Activated CD4-positive, alpha-beta memory T cell treated with anti-CD3 and anti-CD28 coated beads for 36 hours (primary cell): ENCODE results near the gene RFTN1. TPM values are rescaled to one million over a fixed set of nuclear protein-coding genes. Genes with fewer than 3 reads are reported as not detected.

ENCODE experiments used
- CTCF ChIA-PET: fragments of 350-600 bp; sonication (Branson Sonifier 250); formaldehyde crosslinking; loops from one replicate; lab custom pipeline; 2021; ENCODE audit warnings: antibody characterized with exemption, inconsistent platforms; lab: Charles Lee
- POLR2A ChIA-PET: fragments of 350-600 bp; sonication (Branson Sonifier 250); formaldehyde crosslinking; loops from one replicate; lab custom pipeline; 2021; ENCODE audit warnings: antibody characterized with exemption; lab: Charles Lee
- DNase-seq: peaks from one replicate; pipeline ENCODE4 v3.0.0-alpha.2; 2020
- H3K27ac Mint-ChIP-seq: one replicate; pipeline ENCODE4 v1.8.0; 2021; ENCODE audit warnings: mixed read lengths
- H3K27me3 Mint-ChIP-seq: one replicate; pipeline ENCODE4 v1.8.0; 2021; ENCODE audit warnings: mixed read lengths
- H3K36me3 Mint-ChIP-seq: one replicate; pipeline ENCODE4 v1.8.0; 2021; ENCODE audit warnings: mixed read lengths
- H3K4me1 Mint-ChIP-seq: one replicate; pipeline ENCODE4 v1.8.0; 2021; ENCODE audit warnings: low read depth, mixed read lengths
- H3K4me3 Mint-ChIP-seq: one replicate; pipeline ENCODE4 v1.8.0; 2021; ENCODE audit warnings: mild to moderate bottlenecking, mixed read lengths
- H3K9me3 Mint-ChIP-seq: one replicate; pipeline ENCODE4 v1.8.0; 2021; ENCODE audit warnings: mixed read lengths
- intact Hi-C: fragments of 100-400 bp; cut with micrococcal nuclease; formaldehyde crosslinking; loops from one replicate; pipeline ENCODE4 v1.15.1; 2023
- total RNA-seq, 2 experiments: library from RNA; stranded (reverse); gene quantifications; one replicate each; pipeline ENCODE4 v1.2.3, GENCODE V29; 2021

RFTN1 gene
- total RNA-seq, 2 experiments from 2014 or later = 104 to 106 TPM

- Mint-ChIP-seq H3K9me3 (no peaks in the 10 kb centered on the region), H3K36me3 (peaks cover 17% of the 10 kb centered on the region), H3K27me3 (no peaks in the 10 kb centered on the region), H3K27ac (no peak overlapping the region), H3K4me1 (peaks cover 18% of the 10 kb centered on the region), H3K4me3 (no peak overlapping the region)
- no peak for DNase-seq
- POLR2A ChIA-PET = no interaction called here
- intact Hi-C loops = no loop called here
- CTCF ChIA-PET = no interaction called here
These were observed 157.7 kb downstream of the RFTN1 start for GRCh38 chr3:16355828-16356227.

DNA sequence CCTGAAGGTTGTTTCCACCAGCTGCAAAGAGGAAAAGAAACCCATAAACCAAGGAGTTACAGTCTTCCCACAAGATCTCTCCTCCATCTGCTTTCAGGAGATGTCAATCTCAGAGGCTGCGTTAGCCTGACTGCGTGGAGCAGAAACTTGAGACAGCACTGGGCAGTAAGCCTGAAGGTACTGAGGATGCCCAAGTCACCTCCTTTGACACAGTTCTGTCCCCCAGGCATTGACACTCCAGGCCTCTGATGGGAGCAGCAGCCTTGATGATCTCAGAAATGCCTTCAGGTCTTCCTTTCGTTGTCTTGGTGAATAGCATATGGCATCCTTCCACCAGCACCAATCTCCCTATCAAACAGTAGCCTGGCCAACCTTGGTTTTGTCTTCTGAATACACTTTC, 159.2 kb downstream of the RFTN1 start:
- CTCF ChIA-PET = no interaction called here
- peaks cover 24% of the 10 kb centered on the region for H3K36me3 Mint-ChIP-seq
- POLR2A ChIA-PET = no interaction called here

DNA sequence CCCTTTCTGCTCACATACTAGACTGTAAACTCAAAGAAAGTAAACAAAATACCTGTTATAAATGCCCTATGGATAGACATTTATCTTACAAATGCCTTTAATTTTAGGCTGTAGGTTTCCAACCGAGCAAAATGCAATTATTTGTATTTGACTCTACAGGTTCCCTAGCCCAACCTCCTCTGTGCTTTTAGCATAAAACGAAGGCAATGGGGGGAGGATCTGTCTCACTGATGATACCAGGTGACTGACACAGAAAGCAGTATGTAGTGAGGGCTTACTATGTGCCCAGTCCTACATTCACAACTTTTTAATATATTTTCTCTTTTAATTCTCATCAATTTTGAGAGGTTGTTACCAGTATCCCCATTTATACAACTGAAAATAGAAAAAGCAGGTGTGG, 161.1 kb downstream of the RFTN1 start:
- intact Hi-C loops = no loop called here
- Mint-ChIP-seq H3K27ac (no peak overlapping the region), H3K4me1 (peaks cover 16% of the 10 kb centered on the region), H3K4me3 (no peak overlapping the region), H3K27me3 (no peaks in the 10 kb centered on the region), H3K9me3 (no peaks in the 10 kb centered on the region), H3K36me3 (peaks cover 32% of the 10 kb centered on the region)
- no peak for DNase-seq
- ChIA-PET CTCF (interaction anchor here (1.0 to 1.3 kb wide), 2 partner anchors 33 to 62 kb away, joined by 3 to 5 read pairs; no protein-coding TSS in a partner anchor), POLR2A (no interaction called here)

More for the DNA sequence above, 159.2 kb downstream of the RFTN1 start:
- Mint-ChIP-seq H3K4me1 (peaks cover 24% of the 10 kb centered on the region), H3K27me3 (no peaks in the 10 kb centered on the region), H3K4me3 (no peak overlapping the region), H3K9me3 (no peaks in the 10 kb centered on the region), H3K27ac (peak overlapping the region; percentile 14)
- intact Hi-C loops = no loop called here
- no peak for DNase-seq

DNA sequence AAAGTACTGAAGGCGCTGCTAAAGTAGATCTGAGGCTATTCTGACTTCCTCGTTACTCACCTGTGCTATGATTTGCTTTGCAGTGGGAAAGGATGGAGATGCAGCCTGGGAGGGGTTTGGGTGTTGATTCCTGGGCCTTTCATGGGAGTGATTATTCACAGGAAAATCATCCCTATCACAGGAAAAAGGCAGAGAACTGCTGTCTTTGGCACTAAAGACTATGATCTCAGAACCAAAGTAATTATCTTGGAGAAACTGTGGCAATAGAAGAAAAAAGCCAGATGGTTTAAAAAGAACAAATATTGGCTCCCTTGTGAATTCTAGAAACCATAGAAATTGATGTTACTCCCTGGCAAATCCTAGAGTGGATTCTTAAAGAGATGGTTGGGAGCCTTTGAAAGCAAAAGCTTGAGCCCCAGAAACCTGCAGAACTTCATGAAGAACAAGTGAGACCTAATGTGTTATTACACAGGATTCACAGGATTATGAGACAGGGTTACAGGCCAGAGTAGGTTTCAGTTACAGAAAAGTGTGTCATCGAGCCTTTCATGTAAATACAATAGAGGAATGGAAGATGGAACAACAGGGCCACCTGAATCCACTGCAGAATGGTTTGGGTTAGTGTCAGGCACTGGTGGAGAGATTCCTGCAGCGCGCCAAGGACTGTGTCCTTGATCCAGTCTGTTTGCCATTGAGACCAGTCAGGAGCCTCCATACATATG, 162.7 kb downstream of the RFTN1 start:
- Mint-ChIP-seq H3K27me3 (no peaks in the 10 kb centered on the region), H3K9me3 (no peaks in the 10 kb centered on the region), H3K36me3 (peaks cover 39% of the 10 kb centered on the region), H3K4me1 (peaks cover 13% of the 10 kb centered on the region), H3K4me3 (no peak overlapping the region), H3K27ac (peak overlapping the region; percentile 40)
- intact Hi-C loops = no loop called here
- no peak for DNase-seq
- ChIA-PET POLR2A (no interaction called here), CTCF (no interaction called here)

DNA sequence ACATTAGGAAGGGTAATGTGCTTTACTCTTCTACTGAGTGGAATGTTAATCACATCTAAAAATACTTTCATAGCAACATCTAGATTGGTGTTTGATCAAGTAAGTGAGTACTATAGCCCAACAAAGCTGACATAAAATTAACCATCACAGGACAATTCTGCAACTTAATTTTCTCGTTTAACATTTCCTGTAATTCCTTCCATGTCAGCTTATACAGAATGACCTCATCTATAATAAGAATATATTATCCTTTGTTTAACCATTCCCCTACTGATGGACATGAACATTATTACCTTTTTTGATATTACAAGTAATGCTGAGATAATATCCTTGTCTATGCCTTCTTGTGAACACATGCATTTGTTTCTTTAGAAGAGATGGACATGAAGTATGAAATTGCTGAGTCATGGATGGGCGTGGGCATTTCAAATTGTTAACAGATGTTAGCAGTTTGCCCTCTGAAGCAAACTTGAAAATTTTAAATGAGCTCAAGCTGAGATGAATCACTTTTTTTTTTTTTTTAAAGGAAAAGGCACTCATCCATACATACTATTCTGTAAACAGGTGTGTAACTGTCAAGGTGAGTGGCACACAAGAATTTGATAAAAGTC, 163.4 kb downstream of the RFTN1 start:
- H3K27me3 Mint-ChIP-seq = no peaks in the 10 kb centered on the region
- POLR2A ChIA-PET = no interaction called here
- CTCF ChIA-PET = no interaction called here
- peak overlapping the region; percentile 13 for H3K27ac Mint-ChIP-seq
- peaks cover 13% of the 10 kb centered on the region for H3K4me1 Mint-ChIP-seq
- H3K9me3 Mint-ChIP-seq = no peaks in the 10 kb centered on the region
- no peak overlapping the region for H3K4me3 Mint-ChIP-seq
- peaks cover 42% of the 10 kb centered on the region for H3K36me3 Mint-ChIP-seq
- DNase-seq = no peak
- intact Hi-C loops = no loop called here

- H3K27me3 Mint-ChIP-seq = no peaks in the 10 kb centered on the region
- DNase-seq = no peak
- H3K36me3 Mint-ChIP-seq = peaks cover 56% of the 10 kb centered on the region
- intact Hi-C loops = no loop called here
- H3K4me3 Mint-ChIP-seq = no peak overlapping the region
- peaks cover 27% of the 10 kb centered on the region for H3K4me1 Mint-ChIP-seq
- no peak overlapping the region for H3K27ac Mint-ChIP-seq
- H3K9me3 Mint-ChIP-seq = no peaks in the 10 kb centered on the region
- CTCF ChIA-PET = no interaction called here
- POLR2A ChIA-PET = no interaction called here
These were observed 166.0 kb downstream of the RFTN1 start for GRCh38 chr3:16347548-16347947.

DNA sequence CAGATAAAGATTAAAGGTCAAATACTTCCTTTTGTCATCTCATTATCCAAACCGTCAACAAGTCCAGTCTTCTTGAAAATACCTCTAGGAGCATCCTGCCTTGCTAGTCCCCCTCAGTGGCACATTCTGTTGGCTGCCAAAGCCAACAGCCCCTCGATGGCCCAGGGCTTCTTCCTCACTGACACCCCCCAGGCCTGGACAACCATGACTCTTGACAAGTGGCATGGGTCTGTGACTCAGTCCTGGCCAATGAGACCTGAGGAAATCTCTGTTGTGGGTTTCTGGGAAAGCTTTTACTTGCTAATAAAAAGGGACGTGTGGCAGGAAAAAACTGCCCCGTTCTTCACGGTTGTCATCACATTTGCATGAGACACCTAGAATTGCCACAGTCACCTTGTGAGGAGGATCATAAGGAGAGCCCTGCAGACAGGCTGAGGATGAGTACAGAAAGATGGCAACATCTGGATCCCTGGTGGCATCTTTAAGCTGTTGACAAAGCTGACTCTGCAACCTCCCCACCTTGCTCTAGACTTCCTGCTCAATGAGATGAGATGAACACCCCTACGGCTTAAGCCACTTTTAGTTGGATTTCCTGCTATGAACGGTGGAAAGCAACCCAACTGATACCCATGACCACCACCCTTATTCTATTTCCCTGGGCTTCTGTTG, 167.0 kb downstream of the RFTN1 start:
- H3K9me3 Mint-ChIP-seq = no peaks in the 10 kb centered on the region
- H3K4me1 Mint-ChIP-seq = peaks cover 27% of the 10 kb centered on the region
- H3K36me3 Mint-ChIP-seq = peaks cover 56% of the 10 kb centered on the region
- no peak for DNase-seq
- intact Hi-C loops = no loop called here
- H3K27ac Mint-ChIP-seq = peak overlapping the region; percentile 40
- ChIA-PET CTCF (no interaction called here), POLR2A (no interaction called here)
- no peaks in the 10 kb centered on the region for H3K27me3 Mint-ChIP-seq
- H3K4me3 Mint-ChIP-seq = no peak overlapping the region

GRCh38 chr3:16343101-16343500, 170.4 kb downstream of the RFTN1 start:
- H3K27ac Mint-ChIP-seq = no peak overlapping the region
- DNase-seq = no peak
- H3K4me1 Mint-ChIP-seq = peaks cover 43% of the 10 kb centered on the region
- CTCF ChIA-PET = no interaction called here
- peaks cover 44% of the 10 kb centered on the region for H3K36me3 Mint-ChIP-seq
- H3K9me3 Mint-ChIP-seq = no peaks in the 10 kb centered on the region
- no peaks in the 10 kb centered on the region for H3K27me3 Mint-ChIP-seq
- POLR2A ChIA-PET = interaction anchor here (1.5 kb wide), 1 partner anchor 169 kb away, joined by 5 read pairs; no protein-coding TSS in a partner anchor
- intact Hi-C loops = no loop called here
- H3K4me3 Mint-ChIP-seq = no peak overlapping the region

GRCh38 chr3:16338999-16339398, 174.5 kb downstream of the RFTN1 start:
- Mint-ChIP-seq H3K9me3 (no peaks in the 10 kb centered on the region), H3K36me3 (peaks cover 39% of the 10 kb centered on the region)
- POLR2A ChIA-PET = interaction anchor here (1.1 kb wide), 1 partner anchor 50 kb away, joined by 3 read pairs; no protein-coding TSS in a partner anchor

GRCh38 chr3:16337856-16338540, 175.5 kb downstream of the RFTN1 start:
- Mint-ChIP-seq H3K27ac (peak overlapping the region; percentile 65), H3K36me3 (peaks cover 30% of the 10 kb centered on the region), H3K9me3 (no peaks in the 10 kb centered on the region), H3K4me3 (no peak overlapping the region), H3K4me1 (peaks cover 59% of the 10 kb centered on the region), H3K27me3 (no peaks in the 10 kb centered on the region)
- CTCF ChIA-PET = interaction anchor here (0.6 to 3.2 kb wide), 5 partner anchors 18 to 73 kb away, joined by 3 to 13 read pairs (median 4); partner anchors contain the start of genes DPH3 and OXNAD1
- DNase-seq = peak; percentile 75
- POLR2A ChIA-PET = interaction anchor here (1.1 kb wide), 1 partner anchor 28 kb away, joined by 3 read pairs; no protein-coding TSS in a partner anchor
- intact Hi-C loops = loop anchor here (5.0 kb wide), 2 partner anchors 34 to 214 kb away; no protein-coding TSS in a partner anchor

More at GRCh38 chr3:16338999-16339398, 174.5 kb downstream of the RFTN1 start:
- no peak for DNase-seq
- Mint-ChIP-seq H3K4me3 (no peak overlapping the region), H3K4me1 (peaks cover 67% of the 10 kb centered on the region), H3K27me3 (no peaks in the 10 kb centered on the region), H3K27ac (no peak overlapping the region)
- intact Hi-C loops = loop anchor here (1.0 to 5.0 kb wide), 3 partner anchors 20 to 213 kb away; no protein-coding TSS in a partner anchor
- CTCF ChIA-PET = interaction anchor here (0.6 to 3.2 kb wide), 4 partner anchors 19 to 74 kb away, joined by 3 to 13 read pairs (median 6); partner anchors contain the start of genes DPH3 and OXNAD1

- ChIA-PET CTCF (interaction anchor here (3.2 kb wide), 1 partner anchor 17 kb away, joined by 13 read pairs; no protein-coding TSS in a partner anchor), POLR2A (interaction anchor here (0.8 to 1.7 kb wide), 2 partner anchors 14 to 72 kb away, joined by 3 to 5 read pairs; partner anchors contain the start of genes DPH3 and OXNAD1)
- intact Hi-C loops = loop anchor here (5.0 kb wide), 2 partner anchors 35 to 215 kb away; no protein-coding TSS in a partner anchor
- Mint-ChIP-seq H3K4me3 (no peak overlapping the region), H3K27ac (no peak overlapping the region), H3K36me3 (peaks cover 39% of the 10 kb centered on the region), H3K9me3 (peaks cover 11% of the 10 kb centered on the region), H3K4me1 (peaks cover 54% of the 10 kb centered on the region), H3K27me3 (no peaks in the 10 kb centered on the region)
- no peak for DNase-seq
These were observed 176.7 kb downstream of the RFTN1 start for GRCh38 chr3:16336825-16337224.
